Measurements from ENCODE around the gene DENND1B.
"Not testable (repeated sequence)": the region's sequence is repeated elsewhere in the genome, so short reads cannot be mapped to it uniquely, and the experiment has no call there.

Gene DENND1B

DNA sequence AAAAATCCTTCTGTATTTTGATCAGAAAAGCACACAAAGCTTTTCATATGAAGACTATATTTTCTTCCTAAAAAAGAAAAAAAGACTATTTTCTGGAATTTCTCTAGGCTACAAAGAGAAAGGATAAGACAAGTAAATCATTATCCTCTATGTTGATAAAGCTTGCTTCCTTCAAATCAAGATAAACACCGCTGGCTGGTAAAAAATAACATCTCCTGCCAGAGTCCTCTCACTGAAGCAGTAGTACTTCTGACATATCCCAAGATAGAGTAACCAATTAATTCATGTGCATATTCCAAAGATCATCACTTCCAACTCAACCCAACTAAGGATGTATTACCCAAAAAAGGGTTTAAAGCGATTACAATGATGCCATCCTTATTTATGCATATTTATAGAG, 34.3 kb downstream of the DENND1B start:
- no peak for DNase-seq

DNA sequence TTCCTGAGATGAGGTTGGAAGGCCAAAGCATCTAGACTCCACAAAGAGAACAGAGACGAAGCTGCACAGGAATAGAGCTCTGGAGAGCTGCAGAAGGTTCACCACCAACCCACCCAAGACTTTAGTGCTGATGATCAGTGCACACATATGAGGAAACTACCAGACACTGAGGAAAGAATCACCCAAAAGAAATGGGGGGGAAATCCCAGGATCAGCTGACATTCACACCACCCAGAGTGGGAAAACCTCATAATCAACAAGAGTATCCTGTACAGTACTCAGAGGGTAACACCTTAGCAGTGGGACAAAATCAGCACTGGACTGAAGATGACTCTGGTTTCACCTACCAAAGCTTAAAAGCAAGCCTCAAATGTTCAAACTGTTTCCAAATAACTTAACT, 36.4 kb downstream of the DENND1B start:
- DNase-seq = no peak

DNA sequence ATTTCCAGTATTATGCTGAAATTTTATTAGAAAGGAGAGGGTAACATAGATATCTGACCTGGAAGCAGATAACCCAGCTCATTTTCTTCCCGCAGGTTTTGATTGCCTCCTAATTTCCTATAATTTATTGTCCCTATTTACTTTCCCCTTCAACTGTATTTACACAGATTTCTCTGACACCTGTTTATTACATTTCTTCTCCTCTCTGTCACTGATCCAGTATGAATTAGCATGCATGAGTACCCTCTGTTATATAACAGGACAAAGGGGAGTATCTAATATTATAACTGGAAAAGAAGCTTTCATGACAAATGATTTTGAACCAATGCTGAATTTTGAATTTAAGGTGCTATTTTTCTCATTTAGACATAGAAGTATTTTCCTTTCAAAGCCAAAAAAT, 37.4 kb downstream of the DENND1B start:
- DNase-seq = no peak

DNA sequence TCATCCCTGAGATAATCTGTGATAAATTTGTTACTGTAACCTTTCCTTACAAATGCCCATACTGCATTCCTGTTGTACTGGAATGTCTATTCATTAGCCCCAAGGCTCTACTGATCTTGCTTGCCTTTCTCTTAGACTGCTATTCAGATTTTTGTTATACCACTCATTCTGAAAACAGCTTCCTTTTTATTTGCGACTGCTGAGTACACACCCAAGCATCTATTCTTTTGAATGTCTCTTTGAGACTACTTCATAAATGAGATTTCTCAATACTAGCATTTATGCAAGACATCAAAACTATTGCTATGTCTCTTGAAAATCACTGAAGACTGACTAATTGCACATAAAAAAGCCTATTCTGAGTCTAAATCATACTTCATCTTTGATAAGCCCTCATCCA, 38.6 kb downstream of the DENND1B start:
- no peak for DNase-seq

DNA sequence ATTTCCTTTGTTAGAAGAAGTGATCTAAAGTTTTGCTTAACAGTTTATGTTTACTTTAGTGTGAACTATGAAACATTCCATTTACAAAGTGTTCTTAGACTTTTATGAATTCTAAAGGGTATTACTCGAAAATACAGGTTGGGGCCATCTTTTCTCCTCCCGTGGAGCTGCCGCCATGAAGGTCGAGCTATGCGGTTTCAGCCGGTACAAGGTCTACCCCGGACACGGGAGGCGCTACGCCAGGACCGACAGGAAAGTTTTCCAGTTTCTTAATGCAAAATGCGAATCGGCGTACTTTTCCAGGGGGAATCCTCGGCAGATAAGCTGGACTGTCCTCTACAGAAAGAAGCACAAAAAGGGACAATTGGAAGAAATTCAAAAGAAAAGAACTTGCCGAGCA, 39.8 kb downstream of the DENND1B start:
- no peak for DNase-seq

DNA sequence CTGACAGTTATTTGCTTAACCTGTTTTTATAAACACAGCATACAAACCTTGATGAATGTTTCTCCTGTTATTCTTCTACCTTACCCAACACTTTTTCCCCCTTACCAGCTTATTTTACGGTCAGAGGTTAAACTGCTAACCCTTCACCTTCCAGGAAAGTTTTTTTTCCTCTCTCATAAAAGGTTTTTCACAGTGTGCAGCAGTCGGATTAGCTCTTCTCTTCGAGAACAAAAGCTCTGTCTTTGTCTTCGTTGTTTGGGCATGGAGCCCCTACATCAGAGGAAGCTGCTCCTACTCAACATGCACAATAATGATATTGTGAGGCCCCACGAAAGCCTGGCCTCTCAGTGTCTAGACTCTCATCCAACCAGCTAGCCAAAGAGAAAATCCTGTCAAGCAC, 42.0 kb downstream of the DENND1B start:
- peak; percentile 69 for DNase-seq

DNA sequence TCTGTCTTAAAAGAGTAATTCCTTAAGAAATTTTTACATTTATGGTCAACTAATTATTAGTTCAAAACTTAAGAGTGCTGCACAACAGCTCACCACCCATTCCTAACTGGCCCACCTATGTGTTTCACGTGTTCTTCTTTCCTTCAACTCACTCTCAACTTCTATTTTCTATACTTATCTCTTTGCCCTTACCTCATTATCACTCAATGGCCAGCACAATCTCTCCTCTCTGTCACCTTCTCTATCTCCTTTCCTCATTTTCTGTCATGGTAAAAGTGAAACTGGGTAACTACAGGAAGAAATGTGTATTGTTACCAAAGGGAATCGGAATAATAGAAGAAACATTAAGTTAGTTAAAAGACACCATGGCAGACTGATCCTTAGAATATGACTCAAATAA, 43.1 kb downstream of the DENND1B start:
- DNase-seq = no peak

DNA sequence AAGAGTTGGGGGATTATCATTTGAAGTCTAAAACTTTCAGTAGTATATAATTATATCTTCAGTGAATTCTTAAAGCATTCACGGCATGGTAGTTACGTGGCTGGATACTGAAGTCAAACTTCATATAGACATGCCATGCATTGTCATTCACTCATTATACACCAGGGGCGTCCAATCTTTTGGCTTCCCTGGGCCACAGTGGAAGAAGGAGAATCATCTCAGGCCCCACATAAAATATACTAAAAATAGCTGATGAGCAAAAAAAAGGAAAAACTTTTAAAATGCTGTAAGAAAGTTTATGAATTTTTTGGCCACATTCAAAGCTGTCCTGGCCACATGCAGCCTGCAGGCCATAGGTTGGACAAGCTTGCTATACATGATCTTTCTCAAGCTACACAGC, 43.8 kb downstream of the DENND1B start:
- no peak for DNase-seq

DNA sequence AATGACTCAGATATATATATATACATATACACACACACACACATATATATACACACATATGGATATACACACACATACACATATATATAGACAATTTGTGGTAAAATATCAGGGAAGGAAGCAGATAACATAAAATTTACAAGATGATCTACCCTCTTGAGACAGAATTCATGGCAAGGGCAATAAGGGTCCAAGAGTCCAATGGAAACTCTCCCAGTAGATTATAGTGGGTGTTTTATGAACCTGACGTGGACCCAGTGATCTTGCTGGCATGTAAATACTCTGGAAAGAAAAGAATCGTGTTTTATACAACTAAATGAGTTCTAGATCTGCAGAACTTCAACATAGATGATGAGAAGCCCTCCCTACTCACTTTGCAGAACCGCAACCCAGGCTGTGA, 49.3 kb downstream of the DENND1B start:
- DNase-seq = no peak

DNA sequence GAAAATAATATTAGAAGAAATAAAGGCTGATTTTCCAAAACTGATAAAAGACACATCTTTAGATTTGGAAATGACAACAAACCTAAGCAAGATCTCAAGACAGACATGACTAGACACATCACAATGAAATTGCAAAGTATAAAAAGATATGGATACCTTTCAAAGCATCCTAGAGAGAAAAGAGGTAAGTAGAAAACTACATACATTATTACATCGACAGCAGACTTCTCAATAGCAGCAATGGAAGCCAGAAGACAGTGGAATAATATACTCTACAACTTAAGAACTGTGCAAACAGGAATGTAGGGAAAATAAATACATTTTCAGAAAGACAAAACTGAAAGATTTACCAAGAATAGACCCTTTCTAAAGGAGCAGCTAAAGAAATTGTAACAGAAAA, 50.2 kb downstream of the DENND1B start:
- no peak for DNase-seq

DNA sequence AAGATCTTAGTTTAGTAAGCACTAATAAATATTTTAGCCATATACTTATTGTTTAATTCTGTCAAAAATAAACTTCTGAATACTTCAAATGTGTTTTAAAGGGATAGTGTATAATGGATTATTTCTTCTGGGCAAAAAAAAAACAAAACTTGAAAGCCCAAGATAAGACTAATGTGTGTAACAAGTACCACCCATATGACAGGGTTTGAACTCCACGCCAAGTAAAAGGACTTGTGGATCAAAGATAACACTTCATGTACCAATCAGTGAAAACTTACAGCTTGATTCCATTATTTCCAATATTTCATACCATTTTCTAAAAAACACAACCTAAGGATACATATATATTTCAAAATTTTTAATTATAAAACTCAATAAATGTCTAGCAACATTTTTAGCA, 59.5 kb downstream of the DENND1B start:
- DNase-seq = no peak

DNA sequence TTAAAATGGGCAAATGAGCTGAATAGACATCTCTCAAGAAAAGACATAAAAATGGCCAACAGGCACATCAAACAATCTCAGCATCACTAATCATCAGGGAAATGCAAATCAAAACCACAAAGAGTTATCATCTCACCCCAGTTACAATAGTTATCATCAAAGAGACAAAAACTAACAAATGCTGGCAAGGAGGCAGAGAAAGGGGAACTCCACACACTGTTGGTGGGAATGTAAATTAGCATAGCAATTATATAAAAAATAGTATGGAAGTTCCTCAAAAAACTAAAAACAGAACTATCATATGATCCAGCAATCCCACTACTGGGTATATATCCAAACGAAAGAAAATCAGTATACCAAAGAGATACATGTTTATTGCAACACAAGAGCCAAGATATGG, 68.7 kb downstream of the DENND1B start:
- DNase-seq = no peak

DNA sequence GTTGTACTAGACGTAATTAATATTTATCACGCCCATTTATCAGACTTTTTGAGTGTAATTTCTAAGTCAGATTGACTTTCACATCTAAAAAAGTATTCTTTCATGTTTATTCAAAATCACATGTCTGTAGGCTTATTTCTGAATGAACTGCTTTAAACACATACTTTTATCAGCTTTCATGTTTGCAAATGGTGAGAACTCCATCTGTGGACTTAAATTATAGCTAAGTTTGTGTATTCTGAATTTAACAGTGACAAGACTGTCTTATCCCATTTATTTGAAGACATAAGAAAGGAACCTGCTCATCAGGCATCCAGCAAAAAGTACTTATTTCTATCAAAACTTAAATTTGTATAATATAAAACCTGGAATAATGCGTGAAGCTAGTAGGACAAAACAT, 69.3 kb downstream of the DENND1B start:
- DNase-seq = no peak

DNA sequence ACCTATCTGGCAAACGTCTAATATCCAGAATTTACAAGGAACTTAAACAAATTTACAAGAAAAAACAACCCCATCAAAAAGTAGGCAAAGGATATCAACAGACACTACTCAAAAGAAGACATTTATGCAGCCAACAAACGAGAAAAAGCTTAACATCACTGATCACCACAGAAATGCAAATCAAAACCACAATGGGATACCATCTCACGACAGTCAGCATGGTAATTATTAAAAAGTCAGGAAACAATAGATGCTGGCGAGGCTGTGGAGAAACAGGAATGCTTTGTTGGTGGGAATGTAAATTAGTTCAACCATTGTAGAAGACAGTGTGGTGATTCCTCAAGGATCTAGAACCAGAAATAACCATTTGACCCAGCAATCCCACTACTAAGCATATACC, 74.6 kb downstream of the DENND1B start:
- DNase-seq = not testable (repeated sequence)

DNA sequence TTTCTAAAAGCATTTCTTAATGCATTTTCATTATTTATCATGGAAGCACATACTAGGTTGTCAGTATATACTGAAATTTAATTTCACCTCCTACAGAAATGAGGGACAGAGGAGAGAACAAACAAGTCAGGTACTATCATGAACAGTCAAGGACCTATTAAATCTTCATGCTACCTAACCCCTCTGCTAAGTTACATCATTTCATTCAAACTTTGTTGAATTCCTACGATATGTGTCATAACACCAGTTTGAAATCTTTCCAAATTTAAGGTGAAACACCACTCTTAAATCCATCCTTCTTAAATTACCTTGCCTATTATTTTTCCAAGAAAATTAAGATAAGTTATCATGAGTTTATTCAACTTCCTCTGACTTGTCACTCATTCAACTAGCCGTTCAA, 78.9 kb downstream of the DENND1B start:
- DNase-seq = no peak

DNA sequence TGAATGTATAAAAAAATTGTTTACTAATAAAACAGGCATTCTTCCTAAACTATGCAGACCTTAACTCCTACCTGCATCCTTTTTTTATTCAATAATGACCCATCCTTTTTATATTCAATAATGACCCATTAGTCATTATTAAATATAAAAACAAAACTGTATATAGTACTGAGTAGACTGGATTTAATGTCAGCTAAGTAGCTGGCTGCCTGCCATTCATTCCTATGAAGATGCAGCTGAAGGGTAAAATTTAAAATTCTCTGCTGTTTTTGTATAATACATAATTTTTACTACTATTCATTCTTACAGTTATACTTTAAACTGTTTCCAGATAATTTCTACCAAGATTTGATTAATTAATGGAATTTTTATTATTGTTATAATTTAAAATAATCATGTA, 79.3 kb downstream of the DENND1B start:
- DNase-seq = no peak

DNA sequence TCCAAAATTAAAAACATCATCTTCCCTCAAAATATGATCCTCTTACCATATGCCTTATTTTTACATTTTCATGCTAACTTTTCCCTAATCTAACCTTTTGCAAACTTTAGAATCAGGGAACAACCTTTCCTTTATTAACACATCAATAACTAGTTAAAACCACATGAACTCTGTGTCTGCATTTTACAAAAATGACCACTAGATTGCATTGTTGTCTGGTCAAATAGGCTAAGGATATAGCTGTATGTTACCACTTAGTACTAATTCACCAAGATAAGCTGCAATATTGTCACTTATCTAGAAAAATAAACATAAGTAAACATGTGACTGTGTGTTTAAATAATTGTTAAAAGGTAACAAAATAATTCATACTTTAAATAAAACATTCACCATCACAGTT, 82.3 kb downstream of the DENND1B start:
- no peak for DNase-seq

DNA sequence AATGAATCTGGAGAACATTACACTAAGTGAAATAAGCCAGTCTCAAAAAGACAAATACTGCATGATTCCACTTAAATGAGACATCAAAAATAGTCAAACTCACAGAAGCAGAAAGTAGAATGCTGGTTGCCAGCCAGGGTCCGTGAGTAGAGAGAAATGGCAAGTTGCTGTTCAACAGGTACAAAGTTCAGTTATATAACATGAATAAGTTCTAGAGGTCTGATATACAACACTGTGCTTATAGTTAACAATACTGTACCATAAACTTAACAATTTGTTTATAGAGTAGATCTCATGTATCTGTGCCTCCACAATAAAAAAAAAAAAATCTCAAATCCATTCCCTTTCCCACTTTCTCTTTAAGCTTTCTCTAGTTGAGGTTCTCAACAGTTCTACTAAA, 83.5 kb downstream of the DENND1B start:
- no peak for DNase-seq

DNA sequence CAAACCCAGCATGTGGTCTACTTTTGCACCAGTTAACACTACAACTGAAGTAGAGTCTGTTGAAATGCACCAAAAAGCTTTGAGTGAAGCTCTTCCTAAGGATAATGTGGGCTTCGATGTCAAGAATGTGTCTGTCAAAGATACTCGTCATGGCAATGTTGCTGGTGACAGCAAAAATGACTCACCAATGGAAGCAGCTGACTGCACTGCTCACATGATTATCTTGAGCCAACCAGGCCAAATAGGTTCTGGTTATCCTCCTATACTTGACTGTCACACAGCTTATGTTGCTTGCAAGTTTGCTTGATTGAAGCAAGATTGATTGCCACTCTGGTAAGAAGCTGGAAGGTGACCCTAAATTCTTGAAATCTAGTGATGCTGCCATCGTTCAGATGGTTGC, 85.2 kb downstream of the DENND1B start:
- DNase-seq = no peak

DNA sequence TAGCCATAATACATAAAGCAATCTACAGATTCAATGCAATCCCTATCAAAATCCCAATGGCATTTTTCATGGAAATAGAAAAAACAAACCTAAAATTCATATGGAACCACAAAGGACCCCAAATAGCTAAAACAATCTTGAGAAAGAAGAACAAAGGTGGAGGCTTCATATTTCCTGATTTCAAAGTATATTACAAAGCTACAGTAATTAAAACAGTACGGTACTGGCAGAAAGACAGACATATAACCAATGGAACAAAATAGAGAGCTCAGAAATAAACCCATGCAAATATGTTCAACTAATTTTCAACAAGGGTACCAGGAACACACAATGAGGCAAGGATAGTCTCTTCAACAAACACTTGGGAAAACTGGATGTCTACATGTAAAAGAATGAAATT, 87.0 kb downstream of the DENND1B start:
- no peak for DNase-seq

DNA sequence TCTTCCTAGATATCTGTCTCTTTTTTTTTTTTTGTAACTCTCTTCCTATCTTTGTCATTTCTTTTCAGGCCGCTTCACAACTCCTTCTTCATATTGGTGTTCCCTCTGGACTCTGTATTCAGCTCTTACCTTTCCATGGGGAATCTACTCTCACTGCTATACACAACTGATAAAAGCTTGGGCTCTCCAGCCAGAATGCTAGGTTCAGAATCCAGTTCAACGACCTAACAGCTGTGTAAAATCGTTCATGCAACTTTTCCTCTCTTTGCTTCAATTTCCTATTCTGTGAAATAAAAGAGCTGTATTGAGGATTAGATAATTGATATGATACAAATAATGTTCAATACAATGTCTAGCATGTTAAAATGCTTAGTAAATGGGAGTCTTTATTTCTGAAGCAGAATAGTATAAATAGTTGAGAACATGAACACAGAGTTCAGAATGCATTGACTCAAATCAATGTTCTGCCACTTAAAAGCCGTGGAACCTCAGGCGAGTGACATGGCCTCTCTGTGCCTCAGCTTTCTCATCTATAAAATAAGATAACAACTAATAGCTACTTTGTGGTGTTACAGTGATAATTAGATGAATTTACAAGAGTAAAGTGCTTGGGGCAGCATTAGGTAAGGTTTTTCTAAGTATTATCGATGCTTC, 88.5 kb downstream of the DENND1B start:
- no peak for DNase-seq

DNA sequence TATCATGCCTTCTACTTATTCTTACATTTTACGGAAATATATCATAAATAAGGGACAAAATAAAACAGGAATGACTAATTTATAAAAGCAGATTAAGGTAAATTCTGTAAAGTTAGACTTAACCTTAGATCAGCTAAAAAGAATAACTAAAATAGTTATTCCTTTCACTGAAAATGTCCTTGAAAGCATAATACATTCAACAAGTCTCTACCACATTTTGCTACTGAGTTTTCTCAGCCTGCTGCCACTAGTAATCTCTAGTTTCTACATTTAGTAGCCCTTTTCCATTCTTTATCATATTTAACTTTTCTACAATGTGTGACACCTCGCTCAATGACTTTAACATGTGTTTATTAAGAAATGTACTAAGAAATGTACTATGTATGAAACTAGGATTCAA, 89.0 kb downstream of the DENND1B start:
- DNase-seq = no peak

DNA sequence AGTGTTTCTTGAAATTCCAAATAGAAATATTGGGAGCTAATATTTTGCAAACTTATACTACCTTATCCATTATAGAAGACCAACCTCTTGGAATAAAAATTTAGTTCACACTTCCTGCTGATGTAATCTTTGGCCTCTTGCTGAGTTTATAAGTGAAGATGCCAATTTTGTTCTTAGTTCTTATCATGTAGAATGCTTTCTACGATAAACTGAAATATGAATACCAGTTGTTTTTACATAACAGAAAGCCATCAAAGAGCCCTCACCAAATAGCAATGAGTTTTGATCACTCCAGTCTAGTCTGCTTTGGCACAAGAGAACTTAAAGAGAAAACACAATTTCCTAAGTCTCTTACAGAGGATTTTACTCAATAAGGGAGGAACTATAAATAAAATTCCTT, 89.5 kb downstream of the DENND1B start:
- no peak for DNase-seq

DNA sequence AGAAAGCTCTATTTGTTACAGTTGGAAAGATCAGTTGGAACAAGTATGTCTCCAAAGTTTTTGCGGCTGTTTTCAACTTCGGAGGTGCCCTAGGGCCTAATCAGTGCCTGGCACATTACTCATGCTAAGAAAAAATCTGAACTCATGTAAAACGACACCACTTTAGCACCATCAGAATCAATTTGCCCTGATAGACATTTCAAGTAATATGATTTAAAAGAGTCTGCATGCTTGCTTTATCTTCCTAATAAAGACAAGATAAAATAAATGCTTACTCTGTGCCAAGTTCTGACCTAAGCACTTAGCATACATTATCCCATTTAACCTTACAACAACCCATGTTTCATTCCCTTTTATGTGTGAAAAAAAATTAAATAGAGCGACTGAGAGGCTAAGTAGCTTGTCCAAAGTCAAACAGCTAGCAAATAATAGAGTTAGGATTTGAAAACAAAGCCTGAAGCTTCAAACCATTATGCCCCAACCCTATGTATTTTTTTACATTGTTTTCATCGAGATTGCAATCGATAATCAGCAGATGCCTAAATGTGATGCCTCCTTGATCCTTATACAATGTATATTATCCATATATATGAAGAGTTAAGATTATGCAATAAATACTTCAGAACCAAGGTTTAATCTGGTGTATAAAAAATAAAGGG, 91.3 kb downstream of the DENND1B start:
- peak; percentile 16 for DNase-seq

DNA sequence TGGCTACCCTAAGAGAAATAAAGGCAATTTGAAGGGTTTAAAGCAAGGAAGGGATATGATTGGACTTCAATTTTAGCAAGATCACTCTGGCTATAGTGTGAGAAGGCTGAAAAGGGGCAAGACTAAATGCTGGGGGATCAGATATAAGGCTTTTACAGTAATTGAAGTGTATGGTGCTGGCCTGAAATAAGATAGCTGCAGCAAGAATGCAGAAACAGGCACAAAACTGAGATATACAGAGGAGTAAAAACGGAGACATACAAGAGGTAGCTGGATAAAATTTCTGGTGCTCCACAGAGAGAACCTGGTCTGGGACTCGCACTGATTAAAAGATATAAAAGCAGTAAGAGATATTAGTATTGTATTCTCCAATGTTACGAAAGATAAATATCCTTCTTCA, 92.0 kb downstream of the DENND1B start:
- DNase-seq = no peak

Data from retina (tissue), 1 donor.